ENCODE data around the gene POU3F3. TPM values are rescaled to one million over a fixed set of nuclear protein-coding genes. Genes with fewer than 3 reads are reported as not detected.

POU3F3 gene
- total RNA-seq, 2 donors from 2014 or later: 0.79 TPM; not detected in 1

- no peak for DNase-seq (ENCODE audit: low spot score)
- peaks cover 0 to 29% of the 10 kb centered on the region in 2 donors for H3K4me1 ChIP-seq
- H3K27ac ChIP-seq: no peak overlapping the region
- TF ChIP-seq CTCF (IDR thresholded peaks at IDR 0.05): no peak
- no peaks in the 10 kb centered on the region for H3K9me3 ChIP-seq
- H3K36me3 ChIP-seq: no peaks in the 10 kb centered on the region
- no peak overlapping the region for H3K4me3 ChIP-seq
- peaks cover 67 to 79% of the 10 kb centered on the region in 2 donors for H3K27me3 ChIP-seq
Measured at GRCh38 chr2:104861351-104862057, 7.6 kb downstream of the POU3F3 start.

GRCh38 chr2:104862058-104862941 is 8.4 kb downstream of the POU3F3 start:
- peaks cover 67 to 82% of the 10 kb centered on the region in 2 donors for H3K27me3 ChIP-seq
- no peak for TF ChIP-seq CTCF (IDR thresholded peaks at IDR 0.05)
- DNase-seq (ENCODE audit: low spot score): no peak
- H3K4me1 ChIP-seq: peaks cover 0 to 27% of the 10 kb centered on the region in 2 donors
- no peaks in the 10 kb centered on the region for H3K36me3 ChIP-seq
- no peak overlapping the region for H3K27ac ChIP-seq
- H3K9me3 ChIP-seq: no peaks in the 10 kb centered on the region
- H3K4me3 ChIP-seq: no peak overlapping the region

- no peak for TF ChIP-seq CTCF (IDR thresholded peaks at IDR 0.05)
- no peak overlapping the region for H3K27ac ChIP-seq
- H3K4me3 ChIP-seq: no peak overlapping the region
- peaks cover 0 to 26% of the 10 kb centered on the region in 2 donors for H3K4me1 ChIP-seq
- H3K36me3 ChIP-seq: no peaks in the 10 kb centered on the region
- peaks cover 65 to 82% of the 10 kb centered on the region in 2 donors for H3K27me3 ChIP-seq
- no peak for DNase-seq (ENCODE audit: low spot score)
- no peaks in the 10 kb centered on the region for H3K9me3 ChIP-seq
Measured at GRCh38 chr2:104863146-104863467, 9.2 kb downstream of the POU3F3 start.

- Histone ChIP-seq H3K36me3 (no peaks in the 10 kb centered on the region), H3K4me1 (peaks cover 0 to 26% of the 10 kb centered on the region in 2 donors), H3K4me3 (no peak overlapping the region), H3K27ac (no peak overlapping the region), H3K27me3 (peaks cover 62 to 78% of the 10 kb centered on the region in 2 donors), H3K9me3 (no peaks in the 10 kb centered on the region)
- TF ChIP-seq CTCF (IDR thresholded peaks at IDR 0.05): no peak
- DNase-seq (ENCODE audit: low spot score): no peak
Measured at GRCh38 chr2:104863468-104864279, 9.8 kb downstream of the POU3F3 start.

GRCh38 chr2:104864280-104865095 is 10.6 kb downstream of the POU3F3 start:
- Histone ChIP-seq H3K4me3 (no peak overlapping the region), H3K27me3 (peaks cover 59 to 72% of the 10 kb centered on the region in 2 donors), H3K36me3 (no peaks in the 10 kb centered on the region), H3K27ac (no peak overlapping the region), H3K4me1 (peaks cover 0 to 26% of the 10 kb centered on the region in 2 donors), H3K9me3 (no peaks in the 10 kb centered on the region)
- TF ChIP-seq CTCF (IDR thresholded peaks at IDR 0.05): no peak
- peak; percentile 34 for DNase-seq (ENCODE audit: low spot score)
